WERI-Rb-1 (cell line): ENCODE results near the gene REEP2.
A peak's percentile ranks its signal among the peaks of the same experiment; 100 is the strongest.

Experiments used
- DNase-seq: peaks from one replicate; pipeline ENCODE4 v3.0.0-alpha.2; 2020
- H3K27ac ChIP-seq: fragments of 250-450 bp; sonication (Bioruptor Pico); 2 replicates; pipeline ENCODE4 v1.5.1; 2020; ENCODE audit warnings: mild to moderate bottlenecking, moderate library complexity
- H3K27me3 ChIP-seq: fragments of 250-450 bp; sonication (Bioruptor Pico); 2 replicates; pipeline ENCODE4 v1.5.1; 2021; ENCODE audit warnings: mild to moderate bottlenecking, low read depth, moderate library complexity; ENCODE audit not compliant: insufficient read depth, severe bottlenecking
- H3K36me3 ChIP-seq: fragments of 250-450 bp; sonication (Bioruptor Pico); 2 replicates; pipeline ENCODE4 v1.5.1; 2020; ENCODE audit warnings: mild to moderate bottlenecking, moderate library complexity
- H3K4me3 ChIP-seq: 2 replicates; pipeline ENCODE4 v1.5.1; 2011; ENCODE audit warnings: low read depth, mild to moderate bottlenecking, control low read depth, low read length
- H3K9me3 ChIP-seq: fragments of 250-450 bp; sonication (Bioruptor Pico); 2 replicates; pipeline ENCODE4 v1.5.1; 2021; ENCODE audit warnings: mild to moderate bottlenecking, moderate library complexity; ENCODE audit not compliant: severe bottlenecking
- CTCF ChIP-seq: IDR thresholded peaks from 2 replicates; pipeline ENCODE4 v1.5.1; 2011; ENCODE audit warnings: low read depth, mild to moderate bottlenecking, control low read depth, inconsistent platforms, low read length

REEP2 gene

GRCh38 chr5:138492560-138493045, 53.7 kb downstream of the REEP2 start:
- Histone ChIP-seq H3K27me3 (no peaks in the 10 kb centered on the region), H3K27ac (peak overlapping the region; percentile 82), H3K9me3 (no peaks in the 10 kb centered on the region), H3K36me3 (no peaks in the 10 kb centered on the region), H3K4me3 (peak overlapping the region; percentile 71)
- peak; percentile 31 for DNase-seq
- no peak for TF ChIP-seq CTCF

- Histone ChIP-seq H3K27ac (no peak overlapping the region), H3K9me3 (no peaks in the 10 kb centered on the region), H3K36me3 (no peaks in the 10 kb centered on the region), H3K27me3 (no peaks in the 10 kb centered on the region), H3K4me3 (no peak overlapping the region)
- DNase-seq = no peak
- TF ChIP-seq CTCF = no peak
Observed at GRCh38 chr5:138495351-138495750, 56.5 kb downstream of the REEP2 start.
